Right ventricle myocardium superior (tissue), 1 donor: Measurements from ENCODE around the gene SYPL1. TPM values are rescaled to one million over a fixed set of nuclear protein-coding genes. Genes with fewer than 3 reads are reported as not detected.

ENCODE experiments used
- ATAC-seq: fragments of 200-7000 bp; cut with Tn5 transposase; one replicate; pipeline ENCODE4 v1.9.1; 2020; ENCODE audit warnings: mild to moderate bottlenecking; ENCODE audit not compliant: poor library complexity
- DNase-seq: peaks from one replicate; pipeline ENCODE4 v3.0.0-alpha.2; 2020
- intact Hi-C: fragments of 100-400 bp; cut with DNase I; formaldehyde crosslinking; loops from one replicate; pipeline ENCODE4 v1.11.2; 2022
- total RNA-seq: library from RNA; stranded (reverse); fragmentation: NEBNext Ultra II Directional; extraction: Animal tissue kit (Norgen Biotek cat#: 25700); gene quantifications from one replicate; pipeline ENCODE4 v1.2.1, GENCODE V29; 2021
- donor health status: DM: no; HTN: yes; CAD: no; lungs with severe emphysema.

Gene SYPL1
- total RNA-seq, 1 donor from 2014 or later = 88.8 TPM

- no peak for DNase-seq
- intact Hi-C loops = no loop called here
- ATAC-seq = peak; percentile 38
These were observed 11.1 kb downstream of the SYPL1 start for GRCh38 chr7:106100863-106101629.

GRCh38 chr7:106099539-106099938 lies 12.6 kb downstream of the SYPL1 start:
- no peak for ATAC-seq
- intact Hi-C loops = no loop called here
- DNase-seq = no peak

- ATAC-seq (no peak), DNase-seq (no peak)
- intact Hi-C loops = no loop called here
These were observed 13.2 kb downstream of the SYPL1 start for GRCh38 chr7:106098889-106099288.

GRCh38 chr7:106095634-106096033 lies 16.5 kb downstream of the SYPL1 start:
- ATAC-seq = no peak
- intact Hi-C loops = no loop called here
- DNase-seq = no peak

GRCh38 chr7:106094780-106095179 lies 17.3 kb downstream of the SYPL1 start:
- intact Hi-C loops = no loop called here
- no peak for ATAC-seq
- no peak for DNase-seq

GRCh38 chr7:106092204-106092603 lies 19.9 kb downstream of the SYPL1 start:
- DNase-seq (no peak), ATAC-seq (no peak)
- intact Hi-C loops = no loop called here

- ATAC-seq (no peak), DNase-seq (no peak)
- intact Hi-C loops = no loop called here
These were observed 22.5 kb downstream of the SYPL1 start for GRCh38 chr7:106089647-106090046.

GRCh38 chr7:106088014-106088413 lies 24.1 kb downstream of the SYPL1 start:
- ATAC-seq = no peak
- DNase-seq = no peak
- intact Hi-C loops = no loop called here

- no peak for ATAC-seq
- DNase-seq = no peak
- intact Hi-C loops = no loop called here
These were observed 26.1 kb downstream of the SYPL1 start for GRCh38 chr7:106086062-106086461.

- intact Hi-C loops = no loop called here
- DNase-seq (no peak), ATAC-seq (no peak)
These were observed 27.1 kb downstream of the SYPL1 start for GRCh38 chr7:106085015-106085414.

- DNase-seq (no peak), ATAC-seq (no peak)
- intact Hi-C loops = no loop called here
These were observed 28.4 kb downstream of the SYPL1 start for GRCh38 chr7:106083717-106084116.

GRCh38 chr7:106082087-106082854 lies 29.8 kb downstream of the SYPL1 start:
- intact Hi-C loops = no loop called here
- no peak for ATAC-seq
- DNase-seq = no peak

GRCh38 chr7:106080300-106080987 lies 31.7 kb downstream of the SYPL1 start:
- peak; percentile 89 for ATAC-seq
- DNase-seq = peak; percentile 52

GRCh38 chr7:106076537-106076936 lies 35.6 kb downstream of the SYPL1 start:
- DNase-seq = no peak
- intact Hi-C loops = no loop called here
- ATAC-seq = no peak

More at GRCh38 chr7:106080300-106080987, 31.7 kb downstream of the SYPL1 start:
- intact Hi-C loops = no loop called here

- intact Hi-C loops = no loop called here
- ATAC-seq = peak; percentile 41
- no peak for DNase-seq
These were observed 36.2 kb downstream of the SYPL1 start for GRCh38 chr7:106075937-106076336.

- ATAC-seq (no peak), DNase-seq (no peak)
- intact Hi-C loops = no loop called here
These were observed 37.9 kb downstream of the SYPL1 start for GRCh38 chr7:106074257-106074656.

- ATAC-seq (no peak), DNase-seq (no peak)
- intact Hi-C loops = no loop called here
These were observed 38.4 kb downstream of the SYPL1 start for GRCh38 chr7:106073701-106074100.

- intact Hi-C loops = no loop called here
- DNase-seq (no peak), ATAC-seq (no peak)
These were observed 39.4 kb downstream of the SYPL1 start for GRCh38 chr7:106072715-106073091.

GRCh38 chr7:106071999-106072714 lies 40.0 kb downstream of the SYPL1 start:
- DNase-seq (peak; percentile 50), ATAC-seq (peak; percentile 17)
- intact Hi-C loops = no loop called here
